AG04449 (cell line): Measurements from ENCODE around the gene SCN5A.

ENCODE experiments used
- CTCF ChIA-PET: fragments of 350-600 bp; formaldehyde crosslinking; extraction: SDS; loops from one replicate; lab custom pipeline; 2021; ENCODE audit warnings: antibody characterized with exemption; lab: Yijun Ruan, JAX
- POLR2A ChIA-PET: fragments of 400-600, 350-600 bp; formaldehyde crosslinking; extraction: SDS; loops from one replicate; lab custom pipeline; 2020; ENCODE audit warnings: antibody characterized with exemption, inconsistent platforms; lab: Yijun Ruan, JAX
- DNase-seq: peaks from one replicate; pipeline ENCODE4 v3.0.0-alpha.2; 2010; ENCODE audit warnings: low read depth, low spot score
- H3K4me3 ChIP-seq: 2 replicates; pipeline ENCODE4 v1.5.1; 2011; ENCODE audit warnings: low read depth, mild to moderate bottlenecking, control low read depth, low read length
- TF ChIP-seq, protein P1 (sequence below): IDR thresholded peaks from one replicate; pipeline ENCODE4 v1.5.1; 2011; ENCODE audit warnings: mild to moderate bottlenecking, moderate library complexity, low read length, control low read depth, inconsistent platforms; ENCODE audit not compliant: insufficient read depth; ENCODE audit errors: missing control alignments

Gene SCN5A

GRCh38 chr3:38643090-38643489 is 6.4 kb downstream of the SCN5A start:
- no peak for DNase-seq
- POLR2A ChIA-PET: no interaction called here
- CTCF ChIA-PET: interaction anchor here (1.2 to 3.9 kb wide), 4 partner anchors 9 to 201 kb away, joined by 5 to 17 read pairs (median 6); no protein-coding TSS in a partner anchor
- H3K4me3 ChIP-seq: no peak overlapping the region
- TF ChIP-seq, protein P1, sequence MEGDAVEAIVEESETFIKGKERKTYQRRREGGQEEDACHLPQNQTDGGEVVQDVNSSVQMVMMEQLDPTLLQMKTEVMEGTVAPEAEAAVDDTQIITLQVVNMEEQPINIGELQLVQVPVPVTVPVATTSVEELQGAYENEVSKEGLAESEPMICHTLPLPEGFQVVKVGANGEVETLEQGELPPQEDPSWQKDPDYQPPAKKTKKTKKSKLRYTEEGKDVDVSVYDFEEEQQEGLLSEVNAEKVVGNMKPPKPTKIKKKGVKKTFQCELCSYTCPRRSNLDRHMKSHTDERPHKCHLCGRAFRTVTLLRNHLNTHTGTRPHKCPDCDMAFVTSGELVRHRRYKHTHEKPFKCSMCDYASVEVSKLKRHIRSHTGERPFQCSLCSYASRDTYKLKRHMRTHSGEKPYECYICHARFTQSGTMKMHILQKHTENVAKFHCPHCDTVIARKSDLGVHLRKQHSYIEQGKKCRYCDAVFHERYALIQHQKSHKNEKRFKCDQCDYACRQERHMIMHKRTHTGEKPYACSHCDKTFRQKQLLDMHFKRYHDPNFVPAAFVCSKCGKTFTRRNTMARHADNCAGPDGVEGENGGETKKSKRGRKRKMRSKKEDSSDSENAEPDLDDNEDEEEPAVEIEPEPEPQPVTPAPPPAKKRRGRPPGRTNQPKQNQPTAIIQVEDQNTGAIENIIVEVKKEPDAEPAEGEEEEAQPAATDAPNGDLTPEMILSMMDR: no peak

DNA sequence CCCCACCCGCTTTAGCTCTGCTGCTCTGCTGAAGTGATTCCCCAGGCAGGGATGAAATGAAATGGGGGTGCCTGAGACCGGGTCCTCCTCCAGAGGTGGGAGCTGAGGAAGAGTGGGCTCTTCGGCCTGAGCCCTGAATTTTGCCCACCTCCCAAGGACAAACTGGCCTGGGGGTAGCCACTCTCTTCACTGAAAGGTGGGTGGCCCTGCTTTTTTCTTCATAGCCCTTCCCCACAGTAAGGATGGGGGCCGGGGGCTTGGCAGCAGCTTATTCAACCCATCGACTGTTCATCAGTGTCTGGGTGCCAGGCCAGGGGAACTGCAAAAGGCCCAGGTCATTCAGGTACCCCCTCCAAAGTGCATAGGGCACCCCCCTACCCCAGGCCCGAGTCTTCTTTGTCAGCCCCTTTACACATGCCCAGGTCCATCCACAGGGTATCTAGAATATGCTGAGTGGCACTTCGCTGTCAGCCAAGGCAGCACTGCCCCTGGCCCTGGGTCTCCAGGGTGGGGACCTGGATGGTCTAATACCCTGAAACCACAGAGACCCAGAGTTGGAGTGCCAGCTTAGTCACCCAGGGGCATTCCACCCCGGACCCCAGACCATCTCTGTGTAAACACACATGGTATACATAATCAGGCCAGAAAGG is 7.9 kb downstream of the SCN5A start:
- CTCF ChIA-PET: interaction anchor here (1.2 to 3.9 kb wide), 3 partner anchors 10 to 203 kb away, joined by 6 to 17 read pairs (median 7); no protein-coding TSS in a partner anchor
- TF ChIP-seq, protein P1: no peak
- no peak for DNase-seq
- POLR2A ChIA-PET: no interaction called here
- no peak overlapping the region for H3K4me3 ChIP-seq

DNA sequence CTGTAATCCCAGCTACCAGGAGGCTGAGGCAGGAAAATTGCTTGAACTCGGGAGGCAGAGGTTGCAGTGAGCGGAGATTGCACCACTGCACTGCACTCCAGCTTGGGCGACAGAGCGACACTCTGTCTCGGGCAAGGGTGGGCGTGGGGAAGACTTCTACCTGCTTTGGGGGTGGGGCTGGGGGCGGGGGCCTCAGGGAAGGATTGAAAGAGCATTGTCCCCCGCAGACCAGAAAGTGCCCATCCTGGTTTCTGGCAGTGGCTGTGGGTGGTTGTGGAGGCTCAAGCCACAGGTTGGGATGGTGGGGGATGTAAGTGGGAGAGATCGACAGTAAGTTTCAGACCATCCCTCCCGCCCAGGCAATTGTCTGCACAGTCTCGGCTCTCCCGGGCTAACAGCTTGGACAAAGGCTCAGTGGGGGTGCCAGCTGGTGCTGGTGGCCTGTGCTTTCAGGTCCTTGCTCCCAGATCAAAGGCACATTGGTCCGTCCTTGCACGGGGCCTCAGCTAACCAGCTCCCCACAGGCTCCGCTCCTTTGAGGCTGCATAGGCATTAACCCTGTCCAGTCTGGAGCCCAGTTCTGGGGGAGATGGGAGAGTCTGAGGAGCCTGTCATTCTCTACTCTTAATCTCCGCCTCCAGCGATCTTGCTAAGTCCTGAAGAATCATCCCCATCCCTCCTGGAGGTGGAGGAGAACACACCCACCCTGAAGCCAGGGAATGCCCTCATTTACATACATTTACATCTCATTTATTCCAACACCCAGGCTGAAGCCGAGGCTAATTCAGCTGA is 8.6 kb downstream of the SCN5A start:
- TF ChIP-seq, protein P1: no peak
- CTCF ChIA-PET: interaction anchor here (3.9 kb wide), 1 partner anchor 11 kb away, joined by 17 read pairs; no protein-coding TSS in a partner anchor
- H3K4me3 ChIP-seq: no peak overlapping the region
- POLR2A ChIA-PET: no interaction called here
- DNase-seq: no peak

GRCh38 chr3:38638354-38638753 is 11.1 kb downstream of the SCN5A start:
- CTCF ChIA-PET: interaction anchor here (0.9 kb wide), 1 partner anchor 13 kb away, joined by 5 read pairs; no protein-coding TSS in a partner anchor

GRCh38 chr3:38637906-38638305 is 11.6 kb downstream of the SCN5A start:
- TF ChIP-seq, protein P1: no peak
- no peak overlapping the region for H3K4me3 ChIP-seq
- no peak for DNase-seq
- CTCF ChIA-PET: interaction anchor here (0.9 to 1.0 kb wide), 2 partner anchors 8 to 14 kb away, joined by 3 to 5 read pairs; no protein-coding TSS in a partner anchor
- POLR2A ChIA-PET: no interaction called here

More at GRCh38 chr3:38638354-38638753, 11.1 kb downstream of the SCN5A start:
- POLR2A ChIA-PET: no interaction called here
- TF ChIP-seq, protein P1: no peak
- no peak for DNase-seq
- no peak overlapping the region for H3K4me3 ChIP-seq

- POLR2A ChIA-PET: no interaction called here
- CTCF ChIA-PET: interaction anchor here (1.0 kb wide), 1 partner anchor 9 kb away, joined by 3 read pairs; no protein-coding TSS in a partner anchor
- TF ChIP-seq, protein P1: no peak
- H3K4me3 ChIP-seq: no peak overlapping the region
- no peak for DNase-seq
Measured at GRCh38 chr3:38636881-38637280, 12.6 kb downstream of the SCN5A start.
